OCI-LY1 (cell line): ENCODE data around the gene OGFOD3.

Experiments used
- H2AFZ ChIP-seq: fragments of 200-600 bp; sonication (generic), shearing (Covaris generic); 2 replicates; pipeline ENCODE4 v1.6.0; 2014; ENCODE audit warnings: antibody characterized with exemption, mild to moderate bottlenecking, low read length
- H3F3A ChIP-seq: fragments of 200-600 bp; sonication (generic), shearing (Covaris generic); 2 replicates; pipeline ENCODE4 v1.6.0; 2014; ENCODE audit warnings: mild to moderate bottlenecking, antibody characterized with exemption, low read length, moderate library complexity; ENCODE audit not compliant: insufficient read depth
- H3K27ac ChIP-seq: fragments of 200-600 bp; sonication (generic); 2 replicates; pipeline ENCODE4 v1.5.1; 2014; ENCODE audit warnings: low read length, mixed run types, mild to moderate bottlenecking, low read depth; ENCODE audit not compliant: poor library complexity, severe bottlenecking
- H3K27me3 ChIP-seq: fragments of 200-600 bp; sonication (generic); 2 replicates; pipeline ENCODE4 v1.6.0; 2014; ENCODE audit warnings: antibody characterized with exemption, mild to moderate bottlenecking, low read length, moderate library complexity; ENCODE audit not compliant: insufficient read depth
- H3K36me3 ChIP-seq: fragments of 200-600 bp; sonication (generic); 2 replicates; pipeline ENCODE4 v1.6.1; 2014; ENCODE audit warnings: mild to moderate bottlenecking, antibody characterized with exemption, low read length, moderate library complexity, mixed read lengths; ENCODE audit not compliant: insufficient read depth
- H3K4me1 ChIP-seq: fragments of 200-600 bp; sonication (generic); 2 replicates; pipeline ENCODE4 v1.5.1; 2014; ENCODE audit warnings: mild to moderate bottlenecking, low read length, moderate library complexity; ENCODE audit not compliant: insufficient read depth, severe bottlenecking
- H3K4me2 ChIP-seq: fragments of 200-600 bp; sonication (generic), shearing (Covaris generic); 2 replicates; pipeline ENCODE4 v1.6.1; 2014; ENCODE audit warnings: low read length
- H3K4me3 ChIP-seq: fragments of 200-600 bp; sonication (generic); 2 replicates; pipeline ENCODE4 v1.5.1; 2014; ENCODE audit warnings: low read length, low read depth, mild to moderate bottlenecking, mixed read lengths; ENCODE audit not compliant: poor library complexity, severe bottlenecking
- H3K79me2 ChIP-seq: fragments of 200-600 bp; shearing (Covaris generic); 2 replicates; pipeline ENCODE4 v1.6.1; 2016; ENCODE audit warnings: mixed run types, low read length, mixed read lengths; ENCODE audit not compliant: insufficient read depth
- H3K9ac ChIP-seq: fragments of 200-600 bp; sonication (generic), shearing (Covaris generic); 2 replicates; pipeline ENCODE4 v1.6.1; 2014; ENCODE audit warnings: mild to moderate bottlenecking, low read length, mixed read lengths
- H3K9me2 ChIP-seq: fragments of 200-600 bp; sonication (generic), shearing (Covaris generic); 2 replicates; pipeline ENCODE4 v1.6.1; 2014; ENCODE audit warnings: low read depth, mild to moderate bottlenecking, low read length, mixed read lengths
- H3K9me3 ChIP-seq: fragments of 200-600 bp; shearing (Covaris generic); 2 replicates; pipeline ENCODE4 v1.6.1; 2014; ENCODE audit warnings: low read length, mixed read lengths
- H4K20me1 ChIP-seq: fragments of 200-600 bp; sonication (generic), shearing (Covaris generic); 2 replicates; pipeline ENCODE4 v1.6.0; 2016; ENCODE audit warnings: mild to moderate bottlenecking, low read length; ENCODE audit not compliant: insufficient read depth
- CTCF ChIP-seq: fragments of 200-600 bp; sonication (generic), shearing (Covaris generic); IDR thresholded peaks from 2 replicates; pipeline ENCODE4 v1.5.1; 2017; ENCODE audit warnings: mild to moderate bottlenecking, antibody characterized with exemption, low read length, moderate library complexity, mixed read lengths
- EZH2 ChIP-seq: fragments of 200-600 bp; sonication (generic), shearing (Covaris generic); IDR thresholded peaks from 2 replicates; pipeline ENCODE4 v1.8.0; 2017; ENCODE audit warnings: borderline replicate concordance, mixed run types, mild to moderate bottlenecking, antibody characterized with exemption, low read length, moderate library complexity, mixed read lengths

OGFOD3 gene

GRCh38 chr17:82376042-82376730, 42.2 kb downstream of the OGFOD3 start:
- Histone ChIP-seq H3K9ac (no peak overlapping the region), H3K9me3 (no peaks in the 10 kb centered on the region), H3K4me3 (no peak overlapping the region), H4K20me1 (no peaks in the 10 kb centered on the region), H3F3A (no peaks in the 10 kb centered on the region; the same call in 1 of the 2 replicates), H3K79me2 (no peaks in the 10 kb centered on the region), H3K27me3 (no peaks in the 10 kb centered on the region; the same call in 1 of the 2 replicates), H3K9me2 (no peaks in the 10 kb centered on the region), H3K36me3 (no peaks in the 10 kb centered on the region), H2AFZ (no peak overlapping the region), H3K27ac (no peak overlapping the region), H3K4me2 (no peak overlapping the region), H3K4me1 (no peaks in the 10 kb centered on the region)
- TF ChIP-seq CTCF (no peak), EZH2 (no peak)

GRCh38 chr17:82375359-82376041, 42.9 kb downstream of the OGFOD3 start:
- H3K9ac ChIP-seq, result no peak overlapping the region
- H3K79me2 ChIP-seq, result no peaks in the 10 kb centered on the region
- no peak overlapping the region for H3K4me3 ChIP-seq
- H4K20me1 ChIP-seq, result no peaks in the 10 kb centered on the region
- no peak overlapping the region for H2AFZ ChIP-seq
- peaks cover 6% of the 10 kb centered on the region for H3K4me1 ChIP-seq
- no peaks in the 10 kb centered on the region for H3K36me3 ChIP-seq
- no peaks in the 10 kb centered on the region for H3K9me3 ChIP-seq
- no peak overlapping the region for H3K4me2 ChIP-seq
- H3K9me2 ChIP-seq, result no peaks in the 10 kb centered on the region
- no peaks in the 10 kb centered on the region; the same call in 1 of the 2 replicates for H3K27me3 ChIP-seq
- TF ChIP-seq EZH2 (no peak), CTCF (no peak)
- H3F3A ChIP-seq, result no peaks in the 10 kb centered on the region; the same call in 1 of the 2 replicates
- H3K27ac ChIP-seq, result no peak overlapping the region

GRCh38 chr17:82374626-82375331, 43.6 kb downstream of the OGFOD3 start:
- H3K27ac ChIP-seq, result no peak overlapping the region
- no peak overlapping the region for H3K9ac ChIP-seq
- no peaks in the 10 kb centered on the region for H3K9me2 ChIP-seq
- H3K4me3 ChIP-seq, result no peak overlapping the region
- no peaks in the 10 kb centered on the region; the same call in 1 of the 2 replicates for H3F3A ChIP-seq
- no peak overlapping the region for H3K4me2 ChIP-seq
- H4K20me1 ChIP-seq, result no peaks in the 10 kb centered on the region
- TF ChIP-seq CTCF (no peak), EZH2 (no peak)
- H3K36me3 ChIP-seq, result no peaks in the 10 kb centered on the region
- H3K27me3 ChIP-seq, result no peaks in the 10 kb centered on the region; the same call in 1 of the 2 replicates
- H2AFZ ChIP-seq, result no peak overlapping the region
- H3K79me2 ChIP-seq, result no peaks in the 10 kb centered on the region
- peaks cover 9% of the 10 kb centered on the region for H3K4me1 ChIP-seq
- H3K9me3 ChIP-seq, result no peaks in the 10 kb centered on the region
